Astrocyte (in vitro differentiated cells and primary cell): ENCODE results near the gene TEDC2. TPM values are rescaled to one million over a fixed set of nuclear protein-coding genes. Genes with fewer than 3 reads are reported as not detected.
"Not testable (repeated sequence)": the region's sequence is repeated elsewhere in the genome, so short reads cannot be mapped to it uniquely, and the experiment has no call there.

Experiments
- DNase-seq: peaks from one replicate; pipeline ENCODE4 v3.0.0-alpha.2; 2010; ENCODE audit warnings: low read depth
- FAIRE-seq: peaks from 2 replicates; lab custom pipeline; 2011; peaks lifted over from hg19 to GRCh38; lab: Jason Lieb, UNC
- H2AFZ ChIP-seq: 2 replicates; pipeline ENCODE4 v1.6.0; 2012; ENCODE audit warnings: low read depth, low read length, inconsistent platforms
- H3K27ac ChIP-seq: 2 replicates; pipeline ENCODE4 v1.5.1; 2011; ENCODE audit warnings: low read depth, low read length, inconsistent platforms
- H3K27me3 ChIP-seq: 2 replicates; pipeline ENCODE4 v1.6.0; 2011; ENCODE audit warnings: low read length, inconsistent platforms; ENCODE audit not compliant: insufficient read depth
- H3K36me3 ChIP-seq: 2 replicates; pipeline ENCODE4 v1.5.1; 2011; ENCODE audit warnings: low read length, inconsistent platforms; ENCODE audit not compliant: insufficient read depth
- H3K4me1 ChIP-seq: 2 replicates; pipeline ENCODE4 v1.5.1; 2011; ENCODE audit warnings: low read length, inconsistent platforms; ENCODE audit not compliant: insufficient read depth
- H3K4me2 ChIP-seq: 2 replicates; pipeline ENCODE4 v1.6.0; 2012; ENCODE audit warnings: low read length, inconsistent platforms
- H3K4me3 ChIP-seq: 2 replicates; pipeline ENCODE4 v1.5.1; 2011; ENCODE audit warnings: low read depth, mild to moderate bottlenecking, low read length, inconsistent platforms; ENCODE audit not compliant: insufficient read depth
- H3K79me2 ChIP-seq: 2 replicates; pipeline ENCODE4 v1.6.0; 2012; ENCODE audit warnings: mild to moderate bottlenecking, low read length, inconsistent platforms; ENCODE audit not compliant: insufficient read depth
- H3K9ac ChIP-seq: 2 replicates; pipeline ENCODE4 v1.6.0; 2012; ENCODE audit warnings: mild to moderate bottlenecking, low read length, inconsistent platforms
- H3K9me3 ChIP-seq: 2 replicates; pipeline ENCODE4 v1.5.1; 2012; ENCODE audit warnings: low read depth, mild to moderate bottlenecking, low read length, inconsistent platforms; ENCODE audit not compliant: insufficient read depth
- H4K20me1 ChIP-seq: 2 replicates; pipeline ENCODE4 v1.6.0; 2012; ENCODE audit warnings: low read length, inconsistent platforms; ENCODE audit not compliant: insufficient read depth
- H3K27ac Mint-ChIP-seq: one replicate; pipeline ENCODE4 v1.8.0; 2021; ENCODE audit warnings: mild to moderate bottlenecking, mixed read lengths; ENCODE audit not compliant: unreplicated experiment
- H3K27me3 Mint-ChIP-seq: one replicate; pipeline ENCODE4 v1.8.0; 2021; ENCODE audit warnings: low read depth, mixed read lengths; ENCODE audit not compliant: unreplicated experiment
- H3K36me3 Mint-ChIP-seq: one replicate; pipeline ENCODE4 v1.8.0; 2021; ENCODE audit warnings: low read depth, mixed read lengths; ENCODE audit not compliant: unreplicated experiment
- H3K4me1 Mint-ChIP-seq: one replicate; pipeline ENCODE4 v1.8.0; 2021; ENCODE audit warnings: low read depth, mixed read lengths; ENCODE audit not compliant: unreplicated experiment
- H3K4me3 Mint-ChIP-seq: one replicate; pipeline ENCODE4 v1.8.0; 2021; ENCODE audit warnings: mild to moderate bottlenecking, moderate library complexity, mixed read lengths; ENCODE audit not compliant: unreplicated experiment
- H3K9me3 Mint-ChIP-seq: one replicate; pipeline ENCODE4 v1.8.0; 2021; ENCODE audit warnings: mild to moderate bottlenecking, mixed read lengths; ENCODE audit not compliant: unreplicated experiment
- CTCF ChIP-seq: IDR thresholded peaks from 2 replicates; pipeline ENCODE4 v1.5.1; 2011; ENCODE audit warnings: low read depth, mild to moderate bottlenecking, inconsistent platforms, low read length, moderate library complexity; ENCODE audit not compliant: insufficient read depth
- EZH2 ChIP-seq: IDR thresholded peaks from 2 replicates; pipeline ENCODE4 v1.6.1; 2012; ENCODE audit warnings: mild to moderate bottlenecking, low read length, inconsistent platforms; ENCODE audit not compliant: insufficient read depth
- total RNA-seq: library from RNA; stranded (reverse); gene quantifications from 2 replicates; pipeline ENCODE4 v1.2.1, GENCODE V29; 2021

TEDC2 gene
- total RNA-seq, 1 donor from 2014 or later = 6.0 TPM

DNA sequence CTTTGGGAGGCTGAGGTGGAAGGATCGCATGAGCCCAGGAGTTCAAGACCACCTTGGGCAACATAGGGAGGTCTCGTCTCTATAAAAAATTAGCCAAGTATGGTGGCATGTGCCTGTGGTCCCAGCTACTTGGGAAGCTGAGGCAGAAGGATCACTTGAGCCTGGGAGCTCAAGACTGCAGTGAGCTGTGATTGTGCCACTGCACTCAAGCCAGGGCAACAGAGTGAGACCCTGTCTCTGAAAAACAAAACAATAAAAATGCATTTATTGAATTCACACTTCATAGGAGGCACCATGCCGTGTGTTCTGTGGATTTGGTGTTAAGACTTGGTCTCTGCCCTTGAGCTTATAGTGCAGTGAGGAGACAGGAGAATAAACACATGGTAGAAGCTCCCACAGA is 17.4 kb downstream of the TEDC2 start:
- no peak for DNase-seq
- peaks cover 6% of the 10 kb centered on the region for H3K4me1 Mint-ChIP-seq
- H3K27ac Mint-ChIP-seq = no peak overlapping the region
- no peak overlapping the region for H3K4me3 ChIP-seq
- peaks cover 18% of the 10 kb centered on the region for H3K27me3 Mint-ChIP-seq
- peak; percentile 29 for FAIRE-seq
- H3K4me2 ChIP-seq = no peak overlapping the region
- no peak overlapping the region for H2AFZ ChIP-seq
- peaks cover 29% of the 10 kb centered on the region for H3K79me2 ChIP-seq
- peaks cover 10% of the 10 kb centered on the region for H3K4me1 ChIP-seq
- no peak for TF ChIP-seq CTCF
- no peak for TF ChIP-seq EZH2
- peak overlapping the region; percentile 82 for H3K4me3 Mint-ChIP-seq
- peaks cover 74% of the 10 kb centered on the region for H4K20me1 ChIP-seq
- H3K9ac ChIP-seq = no peak overlapping the region
- H3K27ac ChIP-seq = no peak overlapping the region
- H3K9me3 ChIP-seq = no peaks in the 10 kb centered on the region
- H3K9me3 Mint-ChIP-seq = no peaks in the 10 kb centered on the region
- H3K27me3 ChIP-seq = no peaks in the 10 kb centered on the region
- no peaks in the 10 kb centered on the region for H3K36me3 ChIP-seq
- H3K36me3 Mint-ChIP-seq = peaks cover 8% of the 10 kb centered on the region

DNA sequence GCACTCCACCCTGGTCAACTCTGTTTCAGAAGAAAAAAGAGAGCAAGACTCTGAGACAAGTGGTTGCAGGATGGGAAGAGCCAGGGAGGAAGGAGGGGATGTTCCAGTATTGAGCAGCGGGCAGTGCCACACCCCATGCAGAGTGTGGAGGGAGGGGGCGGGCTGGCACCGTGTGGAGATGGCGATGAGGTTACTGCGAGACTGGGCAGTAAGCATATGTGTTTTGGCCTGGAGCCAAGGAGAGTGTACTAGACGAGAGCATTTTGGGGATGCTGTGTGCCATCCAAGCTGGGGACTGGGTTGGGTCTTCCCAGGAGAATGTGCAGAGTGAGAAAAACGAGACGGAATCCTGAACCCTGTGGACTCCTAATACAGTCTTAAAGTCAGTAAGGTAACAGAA is 18.4 kb downstream of the TEDC2 start:
- H3K79me2 ChIP-seq = peaks cover 29% of the 10 kb centered on the region

GRCh38 chr16:2479996-2480395 is 20.1 kb downstream of the TEDC2 start:
- not testable (repeated sequence) for H3K27ac Mint-ChIP-seq, H3K4me2 ChIP-seq, H3K9me3 ChIP-seq, H3K4me3 Mint-ChIP-seq, H3K27ac ChIP-seq, FAIRE-seq, H3K4me1 ChIP-seq, H3K9me3 Mint-ChIP-seq, H2AFZ ChIP-seq, H3K4me3 ChIP-seq, H3K27me3 ChIP-seq, H3K4me1 Mint-ChIP-seq, H3K36me3 ChIP-seq, H3K9ac ChIP-seq, DNase-seq
- H3K27me3 Mint-ChIP-seq = peaks cover 27% of the 10 kb centered on the region
- peaks cover 85% of the 10 kb centered on the region for H4K20me1 ChIP-seq
- peaks cover 15% of the 10 kb centered on the region for H3K36me3 Mint-ChIP-seq
- peaks cover 29% of the 10 kb centered on the region for H3K79me2 ChIP-seq

More for the DNA sequence above, 18.4 kb downstream of the TEDC2 start:
- no peaks in the 10 kb centered on the region for H3K9me3 ChIP-seq
- no peak overlapping the region for H3K4me2 ChIP-seq
- Mint-ChIP-seq H3K4me1 (peaks cover 4% of the 10 kb centered on the region), H3K4me3 (peak overlapping the region; percentile 54), H3K9me3 (no peaks in the 10 kb centered on the region), H3K36me3 (peaks cover 11% of the 10 kb centered on the region), H3K27me3 (peaks cover 23% of the 10 kb centered on the region), H3K27ac (no peak overlapping the region)
- DNase-seq (no peak), FAIRE-seq (no peak)
- no peaks in the 10 kb centered on the region for H3K27me3 ChIP-seq
- H3K27ac ChIP-seq = no peak overlapping the region
- H3K36me3 ChIP-seq = no peaks in the 10 kb centered on the region
- TF ChIP-seq CTCF = no peak
- no peak for TF ChIP-seq EZH2
- H3K4me1 ChIP-seq = peaks cover 14% of the 10 kb centered on the region
- no peak overlapping the region for H2AFZ ChIP-seq
- peaks cover 71% of the 10 kb centered on the region for H4K20me1 ChIP-seq
- H3K9ac ChIP-seq = no peak overlapping the region
- H3K4me3 ChIP-seq = no peak overlapping the region
